A549 (cell line): ENCODE measurements around the gene ADI1. TPM values are rescaled to one million over a fixed set of nuclear protein-coding genes. Genes with fewer than 3 reads are reported as not detected.
"Not testable (repeated sequence)": the region's sequence is repeated elsewhere in the genome, so short reads cannot be mapped to it uniquely, and the experiment has no call there.

Experiments
- ATAC-seq, 2 experiments: fragments of 200-7000 bp in 1 of 2; fragments of >200 bp in 1 of 2; cut with Nextera tagmentation in 1 of 2; cut with Tn5 transposase in 1 of 2; 3 replicates each; pipeline versions ENCODE4 v1.8.0 to v1.9.1; 2018 to 2020; ENCODE audit warnings: mild to moderate bottlenecking in 1 of 2, moderate library complexity in 1 of 2
- CTCF ChIA-PET: fragments of 300-600 bp; sonication (Branson Sonifier 250); formaldehyde crosslinking; extraction: SDS; loops from one replicate; lab custom pipeline; 2021; ENCODE audit warnings: antibody characterized with exemption, inconsistent platforms; lab: Yijun Ruan, JAX
- POLR2A ChIA-PET: fragments of 350-600 bp; formaldehyde crosslinking; extraction: SDS; loops from one replicate; lab custom pipeline; 2021; ENCODE audit warnings: antibody characterized with exemption, inconsistent platforms; lab: Yijun Ruan, JAX
- DNase-seq, 2 experiments: peaks; one replicate each; pipeline versions ENCODE4 v3.0.0 to v3.0.0-alpha.2; 2011 to 2016; ENCODE audit warnings: low read depth in 1 of 2, low spot score in 1 of 2
- FAIRE-seq: peaks from 2 replicates; lab custom pipeline; 2011; peaks lifted over from hg19 to GRCh38; lab: Jason Lieb, UNC
- H3K27ac ChIP-seq, 2 experiments: fragments of >200 bp; sonication (Bioruptor Twin); formaldehyde crosslinking; 3 replicates each; pipeline ENCODE4 v1.5.1; 2016 to 2017
- H3K4me1 ChIP-seq: fragments of >200 bp; sonication (Bioruptor Twin); formaldehyde crosslinking; 3 replicates; pipeline ENCODE4 v1.6.1; 2016
- H3K4me2 ChIP-seq: fragments of >200 bp; sonication (Bioruptor Twin); formaldehyde crosslinking; 3 replicates; pipeline ENCODE4 v1.6.1; 2016
- H3K4me3 ChIP-seq: fragments of >200 bp; sonication (Bioruptor Twin); formaldehyde crosslinking; 3 replicates; pipeline ENCODE4 v1.5.1; 2016
- H3K9me3 ChIP-seq: fragments of >200 bp; sonication (Bioruptor Twin); formaldehyde crosslinking; 3 replicates; pipeline ENCODE4 v1.6.1; 2016
- EP300 ChIP-seq, 2 experiments: fragments of >200 bp; sonication (Bioruptor Twin); formaldehyde crosslinking; IDR thresholded peaks; 2 replicates in 1 of 2; 3 replicates in 1 of 2; pipeline ENCODE4 v1.6.1; 2016 to 2017
- ESRRA ChIP-seq: fragments of 150-350 bp; IDR thresholded peaks from 2 replicates; pipeline ENCODE4 v1.6.1; 2014; ENCODE audit warnings: mild to moderate bottlenecking, low read length, borderline replicate concordance
- FOSL2 ChIP-seq, 2 experiments: fragments of 450-650 bp in 1 of 2; fragments of >200 bp in 1 of 2; sonication (Bioruptor Twin) in 1 of 2; formaldehyde crosslinking; IDR thresholded peaks; 2 replicates each; pipeline versions ENCODE4 v1.5.0 to v1.6.1; 2016 to 2020; ENCODE audit warnings: mild to moderate bottlenecking in 1 of 2, moderate library complexity in 1 of 2
- HEYL ChIP-seq: fragments of 250-450 bp; sonication (Bioruptor Pico); IDR thresholded peaks from 2 replicates; pipeline ENCODE4 v1.8.0; 2021; ENCODE audit warnings: mild to moderate bottlenecking, moderate library complexity
- HOXA7 ChIP-seq: fragments of 250-450 bp; sonication (Bioruptor Pico); IDR thresholded peaks from 2 replicates; pipeline ENCODE4 v1.5.0; 2020; ENCODE audit warnings: mild to moderate bottlenecking, moderate library complexity
- NPAS2 ChIP-seq: fragments of 250-450 bp; sonication (Bioruptor Pico); IDR thresholded peaks from 2 replicates; pipeline ENCODE4 v1.8.0; 2022; ENCODE audit warnings: mild to moderate bottlenecking, moderate library complexity, borderline replicate concordance
- NR3C1 ChIP-seq: fragments of >200 bp; sonication (Bioruptor Twin); formaldehyde crosslinking; IDR thresholded peaks from 3 replicates; pipeline ENCODE4 v1.6.1; 2017
- PHF8 ChIP-seq: fragments of 200-600 bp; sonication (generic); IDR thresholded peaks from 2 replicates; pipeline ENCODE4 v1.6.1; 2016; ENCODE audit warnings: low read depth, mild to moderate bottlenecking, antibody characterized with exemption, moderate library complexity, borderline replicate concordance
- REST ChIP-seq: fragments of 200-600 bp; sonication (generic); IDR thresholded peaks from 2 replicates; pipeline ENCODE4 v1.6.1; 2016; ENCODE audit warnings: antibody characterized with exemption, mild to moderate bottlenecking, moderate library complexity
- RFX5 ChIP-seq: fragments of 450-650 bp; IDR thresholded peaks from 2 replicates; pipeline ENCODE4 v1.7.1; 2014; ENCODE audit warnings: antibody characterized with exemption, mild to moderate bottlenecking, moderate library complexity
- USF2 ChIP-seq: fragments of 450-650 bp; IDR thresholded peaks from 2 replicates; pipeline ENCODE4 v1.6.1; 2014; ENCODE audit warnings: antibody characterized with exemption
- ZC3H11A ChIP-seq: fragments of 450-650 bp; IDR thresholded peaks from 2 replicates; pipeline ENCODE4 v1.6.1; 2014; ENCODE audit warnings: antibody characterized with exemption, mild to moderate bottlenecking
- WGBS: methylation state at CpG from one replicate; pipeline ENCODE4 v1.1.6; 2017; ENCODE audit errors: missing lambda C conversion rate; 5-methylcytosine and 5-hydroxymethylcytosine counted together
- polyA plus RNA-seq, 4 experiments: library from polyadenylated mRNA; depleted of rRNA in 3 of 4; stranded (reverse); fragments of >200 nt; fragmentation: RNase III in 1 of 4; extraction: RNeasy Plus Mini Kit Qiagen cat#74134 plus additional on column Dnase treatment in 1 of 4; gene quantifications; 2 replicates in 3 of 4; 3 replicates in 1 of 4; pipeline ENCODE4 v1.2.3, GENCODE V29; 2011 to 2017

Gene ADI1
- polyA plus RNA-seq, 2 of the 4 experiments (the other 2 are of a cell fraction) = 47.9 to 84.6 TPM

- DNase-seq = no peak
- TF ChIP-seq ZC3H11A (no peak), FOSL2 (IDR thresholded peaks at IDR 0.05) (no peak), FOSL2 (CRISPR knock-in tag; IDR thresholded peaks at IDR 0.05) (no peak), HEYL (CRISPR knock-in tag) (no peak), NPAS2 (CRISPR knock-in tag) (no peak), ESRRA (no peak)
- Histone ChIP-seq H3K4me1 (no peaks in the 10 kb centered on the region), H3K9me3 (no peaks in the 10 kb centered on the region), H3K4me3 (no peak overlapping the region), H3K4me2 (no peak overlapping the region), H3K27ac (no peak overlapping the region)
- FAIRE-seq = no peak
- CTCF ChIA-PET = interaction anchor here (2.1 to 4.9 kb wide), 2 partner anchors 8 to 197 kb away, joined by 5 to 64 read pairs; no protein-coding TSS in a partner anchor
- ATAC-seq = no peak
- POLR2A ChIA-PET = no interaction called here
- WGBS = 91% methylated on average over 21 of the region's 22 CpGs
Measured at GRCh38 chr2:3454802-3455201, 64.5 kb downstream of the ADI1 start.

GRCh38 chr2:3454005-3454404 lies 65.3 kb downstream of the ADI1 start:
- CTCF ChIA-PET = interaction anchor here (1.9 to 4.9 kb wide), 3 partner anchors 9 to 198 kb away, joined by 5 to 64 read pairs (median 6); no protein-coding TSS in a partner anchor
- H3K4me1 ChIP-seq, DNase-seq, POLR2A ChIA-PET, H3K27ac ChIP-seq, H3K4me2 ChIP-seq, ATAC-seq, H3K4me3 ChIP-seq, H3K9me3 ChIP-seq, FAIRE-seq: not testable (repeated sequence)
- 89% methylated on average over 5 of the region's 6 CpGs for WGBS

- Histone ChIP-seq H3K4me3 (no peak overlapping the region), H3K4me1 (no peaks in the 10 kb centered on the region), H3K9me3 (no peaks in the 10 kb centered on the region), H3K4me2 (no peak overlapping the region), H3K27ac (no peak overlapping the region)
- FAIRE-seq = no peak
- ChIA-PET CTCF (interaction anchor here (1.9 to 4.9 kb wide), 4 partner anchors 10 to 198 kb away, joined by 5 to 64 read pairs (median 6); no protein-coding TSS in a partner anchor), POLR2A (no interaction called here)
- ATAC-seq = no peak; a peak in 2 of 6 replicates
- DNase-seq = no peak
- 84% methylated on average over 20 of the region's 20 CpGs for WGBS
- TF ChIP-seq PHF8 (no peak), HOXA7 (CRISPR knock-in tag) (no peak), ESRRA (no peak), NR3C1 (no peak), USF2 (no peak), REST (no peak), EP300 (IDR thresholded peaks at IDR 0.05) (no peak), RFX5 (no peak)
- TF ChIP-seq, all 56 proteins: peak for 0
Measured at GRCh38 chr2:3453190-3453999, 65.9 kb downstream of the ADI1 start.
